ENCODE data around the gene TSN.

The TSN gene

GRCh38 chr2:121764681-121765228 lies 9.3 kb downstream of the TSN start:
- H3K9ac ChIP-seq (ENCODE audit: low read length) = no peak overlapping the region
- H3K27me3 ChIP-seq (ENCODE audit: control insufficient read depth, insufficient read depth, low read length) = no peaks in the 10 kb centered on the region
- no peak overlapping the region for H3K4me3 ChIP-seq (ENCODE audit: low read length)
- no peaks in the 10 kb centered on the region for H3K9me3 ChIP-seq (ENCODE audit: control insufficient read depth, low read length)
- H3K4me1 ChIP-seq (ENCODE audit: control insufficient read depth, insufficient read depth, low read length) = no peaks in the 10 kb centered on the region
- H3K36me3 ChIP-seq (ENCODE audit: control insufficient read depth, insufficient read depth, low read length) = peaks cover 13% of the 10 kb centered on the region

GRCh38 chr2:121766624-121767023 lies 11.2 kb downstream of the TSN start:
- Histone ChIP-seq H3K36me3 (ENCODE audit: control insufficient read depth, insufficient read depth, low read length) (peaks cover 13% of the 10 kb centered on the region), H3K4me1 (ENCODE audit: control insufficient read depth, insufficient read depth, low read length) (no peaks in the 10 kb centered on the region), H3K27me3 (ENCODE audit: control insufficient read depth, insufficient read depth, low read length) (no peaks in the 10 kb centered on the region), H3K9me3 (ENCODE audit: control insufficient read depth, low read length) (no peaks in the 10 kb centered on the region), H3K9ac (ENCODE audit: low read length) (no peak overlapping the region), H3K4me3 (ENCODE audit: low read length) (no peak overlapping the region)

DNA sequence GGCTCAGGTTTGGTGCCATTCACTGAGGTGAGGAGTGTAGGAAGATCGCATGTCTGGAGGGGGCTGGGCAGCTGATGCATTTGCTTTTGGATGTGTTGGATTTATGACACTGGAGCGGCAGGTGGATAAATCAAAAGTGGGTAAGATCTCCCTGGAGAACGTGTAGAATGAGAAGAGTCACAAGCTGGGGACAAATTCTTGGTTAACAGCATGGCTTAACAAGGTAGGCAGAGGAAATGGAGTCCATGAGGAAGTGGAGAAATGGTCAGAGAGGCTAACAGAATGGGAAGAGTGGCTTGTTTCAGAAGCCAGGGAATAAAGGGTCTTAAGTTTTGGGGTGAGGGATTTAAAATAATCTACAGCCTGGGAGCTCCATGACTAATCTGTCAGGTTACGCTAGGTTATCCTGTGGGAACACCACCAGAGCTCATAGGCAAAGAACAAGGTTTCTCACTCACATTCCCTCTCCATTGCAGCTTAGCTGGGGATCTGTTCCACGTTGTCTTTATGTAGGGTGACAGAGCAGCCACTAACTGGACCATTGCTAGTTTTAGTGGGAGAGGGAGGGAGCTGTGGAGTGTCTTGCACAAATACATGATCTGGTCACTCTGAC lies 12.8 kb downstream of the TSN start:
- no peaks in the 10 kb centered on the region for H3K9me3 ChIP-seq (ENCODE audit: control insufficient read depth, low read length)
- H3K36me3 ChIP-seq (ENCODE audit: control insufficient read depth, insufficient read depth, low read length) = peaks cover 13% of the 10 kb centered on the region
- no peak overlapping the region for H3K4me3 ChIP-seq (ENCODE audit: low read length)
- no peaks in the 10 kb centered on the region for H3K4me1 ChIP-seq (ENCODE audit: control insufficient read depth, insufficient read depth, low read length)
- no peak overlapping the region for H3K9ac ChIP-seq (ENCODE audit: low read length)
- H3K27me3 ChIP-seq (ENCODE audit: control insufficient read depth, insufficient read depth, low read length) = no peaks in the 10 kb centered on the region

GRCh38 chr2:121771976-121772742 lies 16.7 kb downstream of the TSN start:
- Histone ChIP-seq H3K9me3 (ENCODE audit: control insufficient read depth, low read length) (no peaks in the 10 kb centered on the region), H3K4me3 (ENCODE audit: low read length) (no peak overlapping the region), H3K36me3 (ENCODE audit: control insufficient read depth, insufficient read depth, low read length) (no peaks in the 10 kb centered on the region), H3K27me3 (ENCODE audit: control insufficient read depth, insufficient read depth, low read length) (peaks cover 2% of the 10 kb centered on the region), H3K9ac (ENCODE audit: low read length) (no peak overlapping the region), H3K4me1 (ENCODE audit: control insufficient read depth, insufficient read depth, low read length) (no peaks in the 10 kb centered on the region)

DNA sequence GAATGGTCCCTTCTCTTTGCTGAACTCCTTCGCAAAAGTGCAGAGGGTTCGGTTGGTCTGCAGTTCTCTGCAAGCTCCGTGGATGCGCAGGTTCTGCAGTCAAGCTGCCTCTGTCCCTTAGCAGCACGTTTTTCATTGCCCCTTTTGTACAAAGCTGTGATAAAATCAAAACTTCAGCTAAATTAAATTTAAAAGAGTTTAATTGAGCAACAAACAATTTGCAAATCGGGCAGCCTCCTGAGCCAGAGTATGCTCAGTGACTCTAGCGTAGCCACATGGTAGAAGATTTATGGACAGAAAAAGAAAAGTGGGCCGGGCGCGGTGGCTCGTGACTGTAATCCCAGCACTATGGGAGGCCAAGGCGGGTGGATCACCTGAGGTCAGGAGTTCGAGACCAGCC lies 18.8 kb downstream of the TSN start:
- Histone ChIP-seq H3K27me3 (ENCODE audit: control insufficient read depth, insufficient read depth, low read length) (peaks cover 4% of the 10 kb centered on the region), H3K36me3 (ENCODE audit: control insufficient read depth, insufficient read depth, low read length) (no peaks in the 10 kb centered on the region), H3K9ac (ENCODE audit: low read length) (no peak overlapping the region), H3K4me3 (ENCODE audit: low read length) (no peak overlapping the region), H3K9me3 (ENCODE audit: control insufficient read depth, low read length) (no peaks in the 10 kb centered on the region), H3K4me1 (ENCODE audit: control insufficient read depth, insufficient read depth, low read length) (peaks cover 9% of the 10 kb centered on the region)

DNA sequence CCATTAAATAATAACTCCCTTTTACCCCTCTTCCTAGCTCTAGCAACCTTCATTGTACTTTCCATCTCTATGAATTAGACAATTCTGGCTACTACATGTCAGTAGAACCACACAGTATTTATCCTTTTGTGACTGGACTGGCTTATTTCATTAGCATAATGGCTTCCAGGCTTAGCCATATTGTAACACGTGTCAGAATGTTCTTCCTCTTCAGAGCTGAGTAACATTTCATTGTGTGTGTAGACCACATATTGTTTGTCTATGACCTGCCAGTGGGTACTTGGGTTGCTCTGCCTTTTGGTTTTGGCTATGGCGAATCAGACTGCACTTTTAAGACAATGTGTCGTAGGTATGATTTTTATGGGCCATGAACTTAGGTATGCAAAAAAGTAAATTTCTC lies 20.9 kb downstream of the TSN start:
- Histone ChIP-seq H3K9ac (ENCODE audit: low read length) (no peak overlapping the region), H3K4me1 (ENCODE audit: control insufficient read depth, insufficient read depth, low read length) (peaks cover 9% of the 10 kb centered on the region), H3K4me3 (ENCODE audit: low read length) (no peak overlapping the region), H3K36me3 (ENCODE audit: control insufficient read depth, insufficient read depth, low read length) (no peaks in the 10 kb centered on the region), H3K9me3 (ENCODE audit: control insufficient read depth, low read length) (no peaks in the 10 kb centered on the region), H3K27me3 (ENCODE audit: control insufficient read depth, insufficient read depth, low read length) (peaks cover 4% of the 10 kb centered on the region)

DNA sequence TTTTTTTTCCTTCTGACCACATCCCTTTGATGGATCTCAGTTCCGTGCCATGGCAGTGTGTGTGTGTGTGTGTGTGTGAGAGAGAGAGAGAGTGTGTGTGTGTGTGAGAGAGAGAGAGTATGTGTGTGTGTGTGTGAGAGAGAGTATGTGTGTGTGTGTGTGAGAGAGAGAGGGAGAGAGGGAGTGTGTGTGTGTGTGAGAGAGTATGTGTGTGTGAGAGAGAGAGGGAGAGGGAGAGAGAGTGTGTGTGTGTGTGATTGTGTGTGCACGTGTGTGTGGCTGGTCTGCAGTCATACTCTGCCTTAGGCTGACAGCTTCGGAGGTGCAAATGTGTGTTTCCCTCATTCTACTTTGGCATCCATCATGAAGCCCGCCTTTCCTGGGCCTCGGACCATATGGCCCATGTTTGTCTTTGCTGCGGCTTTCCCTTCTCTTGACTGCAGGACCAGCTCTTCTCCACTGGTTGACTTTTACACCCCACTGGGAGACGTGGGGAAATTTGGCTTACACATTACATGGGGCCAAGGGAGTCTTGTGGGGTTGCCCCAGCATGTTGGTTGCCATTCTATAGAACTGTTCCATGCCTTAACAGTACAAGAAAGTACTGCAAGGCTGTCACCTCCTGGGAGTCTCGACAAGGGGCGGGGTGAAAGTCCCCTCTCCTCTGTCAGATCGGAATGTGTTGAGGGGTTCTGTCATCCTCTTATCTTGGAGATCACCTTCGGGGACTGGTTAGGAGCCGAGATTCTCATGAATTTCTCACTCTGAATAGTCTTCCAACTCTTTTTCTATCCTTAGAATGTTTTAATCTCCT lies 21.6 kb downstream of the TSN start:
- H3K9ac ChIP-seq (ENCODE audit: low read length) = no peak overlapping the region
- H3K36me3 ChIP-seq (ENCODE audit: control insufficient read depth, insufficient read depth, low read length) = no peaks in the 10 kb centered on the region
- peaks cover 4% of the 10 kb centered on the region for H3K27me3 ChIP-seq (ENCODE audit: control insufficient read depth, insufficient read depth, low read length)
- no peaks in the 10 kb centered on the region for H3K9me3 ChIP-seq (ENCODE audit: control insufficient read depth, low read length)
- H3K4me1 ChIP-seq (ENCODE audit: control insufficient read depth, insufficient read depth, low read length) = peaks cover 9% of the 10 kb centered on the region
- H3K4me3 ChIP-seq (ENCODE audit: low read length) = no peak overlapping the region

GRCh38 chr2:121777699-121778058 lies 22.2 kb downstream of the TSN start:
- Histone ChIP-seq H3K9ac (ENCODE audit: low read length) (no peak overlapping the region), H3K9me3 (ENCODE audit: control insufficient read depth, low read length) (no peaks in the 10 kb centered on the region), H3K4me3 (ENCODE audit: low read length) (no peak overlapping the region), H3K36me3 (ENCODE audit: control insufficient read depth, insufficient read depth, low read length) (no peaks in the 10 kb centered on the region), H3K4me1 (ENCODE audit: control insufficient read depth, insufficient read depth, low read length) (peaks cover 9% of the 10 kb centered on the region), H3K27me3 (ENCODE audit: control insufficient read depth, insufficient read depth, low read length) (peaks cover 4% of the 10 kb centered on the region)

DNA sequence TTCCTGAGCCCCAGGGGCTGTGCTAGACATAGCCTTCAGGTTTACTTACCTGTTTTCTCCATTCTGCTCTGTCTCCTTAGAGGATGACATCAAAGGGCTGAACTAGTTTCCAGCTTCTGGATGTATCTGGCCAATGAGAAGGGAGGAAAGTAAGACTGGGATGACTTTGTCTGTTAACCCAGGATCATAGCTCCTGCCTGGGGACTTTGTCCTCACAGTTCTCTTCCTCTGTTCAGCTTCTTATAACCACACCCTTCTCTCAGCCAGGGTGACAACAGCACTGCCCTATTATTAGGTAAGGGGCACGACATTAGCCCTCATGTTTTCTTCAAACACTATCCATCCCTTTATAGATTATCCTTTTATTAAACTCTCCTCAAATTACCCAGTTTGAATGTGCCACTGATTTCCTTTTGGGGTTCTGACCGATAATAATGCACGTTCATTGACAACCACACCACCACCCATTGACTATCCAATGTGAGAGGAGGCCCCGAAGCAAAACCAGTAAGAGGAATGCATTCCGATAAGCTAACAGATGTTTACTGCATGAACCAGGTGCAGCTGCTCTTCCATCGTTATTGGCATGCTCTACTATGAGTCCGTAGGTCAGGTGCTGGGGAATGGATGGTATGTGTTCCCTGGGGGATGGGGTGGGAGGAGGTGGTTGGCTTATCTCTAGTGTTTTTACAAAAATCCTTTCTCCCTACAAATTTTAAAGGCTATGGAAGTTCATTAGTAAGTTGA lies 23.5 kb downstream of the TSN start:
- Histone ChIP-seq H3K9ac (ENCODE audit: low read length) (no peak overlapping the region), H3K9me3 (ENCODE audit: control insufficient read depth, low read length) (no peaks in the 10 kb centered on the region), H3K36me3 (ENCODE audit: control insufficient read depth, insufficient read depth, low read length) (no peaks in the 10 kb centered on the region), H3K4me3 (ENCODE audit: low read length) (no peak overlapping the region), H3K27me3 (ENCODE audit: control insufficient read depth, insufficient read depth, low read length) (peaks cover 4% of the 10 kb centered on the region), H3K4me1 (ENCODE audit: control insufficient read depth, insufficient read depth, low read length) (peaks cover 9% of the 10 kb centered on the region)

DNA sequence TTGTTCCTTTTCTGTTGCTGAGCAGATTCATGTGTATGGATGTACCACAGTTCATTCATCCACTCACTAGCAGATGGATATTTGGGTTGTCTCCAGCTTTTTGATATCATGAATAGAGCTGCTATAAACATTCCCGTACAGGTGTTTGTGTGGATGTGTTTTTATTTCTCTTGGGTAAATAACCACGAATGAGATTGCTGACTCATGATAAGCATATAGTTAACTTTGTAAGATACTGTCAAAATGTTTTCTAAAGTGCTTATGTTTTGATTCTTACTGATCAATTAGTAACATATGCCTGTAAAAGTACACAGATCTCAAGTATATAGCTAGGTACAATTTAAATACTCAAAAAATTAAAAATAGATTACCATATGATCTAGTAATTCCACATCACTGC lies 27.7 kb downstream of the TSN start:
- Histone ChIP-seq H3K36me3 (ENCODE audit: control insufficient read depth, insufficient read depth, low read length) (no peaks in the 10 kb centered on the region), H3K4me1 (ENCODE audit: control insufficient read depth, insufficient read depth, low read length) (peaks cover 6% of the 10 kb centered on the region), H3K9ac (ENCODE audit: low read length) (no peak overlapping the region), H3K9me3 (ENCODE audit: control insufficient read depth, low read length) (no peaks in the 10 kb centered on the region), H3K4me3 (ENCODE audit: low read length) (no peak overlapping the region), H3K27me3 (ENCODE audit: control insufficient read depth, insufficient read depth, low read length) (no peaks in the 10 kb centered on the region)

- H3K4me3 ChIP-seq (ENCODE audit: low read length) = no peak overlapping the region
- no peaks in the 10 kb centered on the region for H3K36me3 ChIP-seq (ENCODE audit: control insufficient read depth, insufficient read depth, low read length)
- no peaks in the 10 kb centered on the region for H3K27me3 ChIP-seq (ENCODE audit: control insufficient read depth, insufficient read depth, low read length)
- H3K9ac ChIP-seq (ENCODE audit: low read length) = no peak overlapping the region
- H3K4me1 ChIP-seq (ENCODE audit: control insufficient read depth, insufficient read depth, low read length) = peaks cover 6% of the 10 kb centered on the region
- H3K9me3 ChIP-seq (ENCODE audit: control insufficient read depth, low read length) = no peaks in the 10 kb centered on the region
Observed at GRCh38 chr2:121788685-121789084, 33.2 kb downstream of the TSN start.

Data from mucosa of stomach (tissue), 1 donor.